Cardiac atrium fibroblast (primary cell): Measurements from ENCODE around the gene MYMX. TPM values are rescaled to one million over a fixed set of nuclear protein-coding genes. Genes with fewer than 3 reads are reported as not detected.

Experiments
- total RNA-seq: library from RNA; depleted of rRNA; stranded (reverse); fragments of >200 nt; gene quantifications from 2 replicates; pipeline ENCODE4 v1.2.3, GENCODE V29; 2015

MYMX gene
- total RNA-seq, result 0.49 TPM in 1 of 2 replicates, not detected in the other

DNA sequence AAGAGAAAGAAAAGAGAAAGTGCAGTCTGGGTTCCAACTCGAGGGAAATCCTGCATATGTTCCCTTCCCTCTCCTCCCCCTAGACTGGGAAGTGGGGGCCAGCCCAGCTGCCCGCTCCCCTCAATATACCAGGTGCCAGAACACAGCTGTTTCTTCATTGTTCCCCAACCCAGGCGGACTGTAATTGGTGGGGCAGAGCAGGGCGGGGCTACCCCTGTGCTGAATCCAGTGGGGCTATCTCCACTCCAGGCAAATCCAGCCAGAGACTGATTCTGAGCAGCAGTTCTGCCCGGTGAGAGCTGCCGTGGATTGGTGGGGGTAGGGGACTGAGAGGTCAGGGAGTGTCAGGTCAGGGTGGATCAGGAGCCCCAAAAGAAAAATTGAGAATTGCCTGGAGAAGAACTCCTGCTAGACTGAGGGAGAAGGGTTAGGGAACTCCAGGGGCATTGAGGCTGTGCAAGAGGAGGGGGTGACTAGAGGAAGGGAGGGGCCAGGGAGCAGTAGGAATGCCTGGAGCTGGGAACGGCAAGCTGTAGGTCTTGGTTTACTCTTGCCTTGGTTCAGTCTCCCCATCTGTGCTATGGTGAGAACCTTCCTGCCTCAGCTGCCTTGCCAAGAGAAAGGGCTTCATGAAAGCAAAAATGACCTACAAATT, at the start of gene MYMX:
Gene MYMX (plus strand): TSS at position 250 of the 655 bp plus-strand sequence. CDS start 546 bp downstream, outside the sequence.

DNA sequence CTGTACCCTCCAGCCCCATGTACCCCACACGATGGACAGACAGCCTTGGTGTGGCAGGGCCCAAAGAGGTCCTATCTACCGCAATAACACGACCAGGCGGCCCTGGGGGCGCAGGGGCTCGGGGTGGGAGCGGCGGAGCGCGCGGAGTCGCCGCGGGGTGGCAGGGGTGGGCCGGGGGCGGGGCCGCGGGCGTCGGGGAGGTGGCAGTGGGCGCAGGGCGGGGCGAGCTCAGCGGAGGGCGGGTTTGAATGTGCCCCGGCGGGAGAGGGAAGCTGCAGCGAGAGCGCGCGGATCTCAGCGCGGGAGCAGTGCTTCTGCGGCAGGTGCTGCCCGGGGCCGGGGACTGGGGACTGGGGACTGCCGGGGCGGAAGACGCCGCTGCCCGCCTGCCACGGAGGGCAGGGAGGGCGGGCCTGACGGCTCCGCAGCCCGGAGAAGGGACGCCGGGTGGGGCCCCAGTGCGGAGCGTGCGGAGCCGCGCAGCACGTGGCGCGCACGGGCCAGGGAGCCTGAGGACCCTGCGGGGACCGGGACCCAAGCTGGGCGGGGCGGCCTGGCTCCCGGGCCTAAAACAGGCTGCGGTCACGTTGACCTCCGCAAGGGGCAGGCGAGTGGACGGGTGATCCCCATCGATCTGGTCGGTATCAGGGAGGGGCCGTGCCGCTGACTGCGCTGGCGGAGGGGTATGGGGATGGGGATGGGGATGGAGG, 6.7 kb downstream of the MYMX start, which contains the start of gene SLC29A1:
Gene SLC29A1 (plus strand): TSS at position 277 of the 710 bp plus-strand sequence. CDS start 3,719 bp downstream, outside the sequence.

DNA sequence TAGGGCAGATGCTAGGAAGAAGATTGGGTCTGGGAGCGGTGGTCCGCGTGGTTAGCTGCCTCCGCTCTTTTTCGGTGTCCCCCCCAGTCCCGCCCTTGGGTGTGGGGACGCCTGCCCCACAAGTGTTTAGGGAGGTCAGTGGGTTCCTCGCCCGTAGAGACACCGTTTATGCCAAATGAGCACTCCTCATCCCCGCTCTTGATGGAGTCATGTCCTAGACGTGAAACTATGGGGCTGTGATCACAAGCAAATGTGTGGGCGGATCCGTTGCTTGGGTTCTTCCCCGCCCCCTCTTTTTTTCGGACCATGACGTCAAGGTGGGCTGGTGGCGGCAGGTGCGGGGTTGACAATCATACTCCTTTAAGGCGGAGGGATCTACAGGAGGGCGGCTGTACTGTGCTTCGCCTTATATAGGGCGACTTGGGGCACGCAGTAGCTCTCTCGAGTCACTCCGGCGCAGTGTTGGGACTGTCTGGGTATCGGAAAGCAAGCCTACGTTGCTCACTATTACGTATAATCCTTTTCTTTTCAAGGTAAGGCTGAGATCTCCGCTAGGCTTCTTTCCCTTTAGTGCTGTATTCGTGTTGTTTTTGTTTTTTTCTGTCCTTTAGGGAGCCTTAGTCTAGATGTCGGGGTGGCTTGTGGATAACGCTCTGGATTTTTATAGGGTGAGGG, 30.1 kb downstream of the MYMX start, which contains the start of gene HSP90AB1:
Gene HSP90AB1 (plus strand): TSS at position 439 of the 675 bp plus-strand sequence. CDS start 1,529 bp downstream, outside the sequence.

DNA sequence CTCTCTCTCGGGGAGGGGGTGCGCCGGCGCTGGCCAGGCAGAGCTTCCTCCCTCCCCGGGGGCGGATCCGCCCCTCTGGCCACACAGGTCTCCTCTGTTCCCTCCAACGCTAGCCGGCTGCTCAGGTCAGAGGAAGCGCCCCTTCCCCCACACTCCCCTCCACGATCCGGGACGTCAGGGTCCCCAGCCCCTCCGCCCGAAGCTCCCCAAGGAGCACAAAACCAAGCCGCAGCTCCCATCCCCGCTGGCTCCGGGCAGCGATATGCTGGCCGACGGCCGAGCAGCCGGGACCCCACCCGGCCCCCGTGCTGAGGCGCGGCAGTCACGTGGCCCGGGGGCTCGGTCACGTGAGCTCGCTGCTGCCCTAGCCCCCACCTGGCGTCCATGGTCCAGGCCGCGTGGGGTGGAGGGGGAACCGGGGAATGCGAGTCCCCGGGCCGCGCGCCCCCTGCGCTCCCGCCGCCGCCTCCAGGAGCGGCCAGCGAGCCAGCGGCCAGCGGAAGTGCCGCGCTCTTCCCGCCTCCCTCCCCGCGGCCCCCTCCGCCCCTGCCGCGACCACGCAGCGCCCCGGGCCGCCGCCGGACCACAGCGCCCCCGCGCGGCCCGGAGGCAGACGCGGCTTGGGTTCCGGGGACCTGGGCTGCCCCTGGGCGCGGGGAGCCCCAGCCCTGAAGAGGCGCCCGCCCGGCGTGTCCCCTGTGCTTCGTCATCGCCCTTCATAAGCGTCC, 40.5 kb downstream of the MYMX start, which contains the start of gene SLC35B2:
Gene SLC35B2 (minus strand): TSS at position 504 of the 728 bp plus-strand sequence. CDS start 118 bp downstream, at position 386.

GRCh38 chr6:44265007-44265721, 48.4 kb downstream of the MYMX start, which contains the start of gene NFKBIE:
NFKBIE (minus strand) TSS chr6:44265551; CDS start chr6:44265346, 205 bp downstream.

Other genes starting within 250 kb of the MYMX start
- 37.5 and 46.0 TPM in 2 replicates for gene MRPL14, start 89.5 kb upstream of the MYMX start, total RNA-seq
- gene TMEM63B, start 89.4 kb upstream of the MYMX start, total RNA-seq, result 17.0 and 33.7 TPM in 2 replicates
- gene CAPN11, start 58.1 kb upstream of the MYMX start, total RNA-seq, result 0.97 TPM in 1 of 2 replicates, not detected in the other
- 26.9 and 40.3 TPM in 2 replicates for gene SLC29A1, start 6.7 kb downstream of the MYMX start, total RNA-seq
- gene HSP90AB1, start 30.2 kb downstream of the MYMX start, total RNA-seq, result 654 and 695 TPM in 2 replicates
- gene SLC35B2, start 40.6 kb downstream of the MYMX start, total RNA-seq, result 65.0 and 70.3 TPM in 2 replicates
- gene NFKBIE, start 48.6 kb downstream of the MYMX start, total RNA-seq, result 1.1 and 3.9 TPM in 2 replicates
- gene TMEM151B, start 53.5 kb downstream of the MYMX start, total RNA-seq, result not detected in 2 replicates
- 9.9 and 10.3 TPM in 2 replicates for gene AARS2, start 96.4 kb downstream of the MYMX start, total RNA-seq
- gene SPATS1, start 125.7 kb downstream of the MYMX start, total RNA-seq, result not detected in 2 replicates
- 12.2 and 12.8 TPM in 2 replicates for gene CDC5L, start 170.8 kb downstream of the MYMX start, total RNA-seq